ENCODE data around the gene HECW1. TPM values are rescaled to one million over a fixed set of nuclear protein-coding genes. Genes with fewer than 3 reads are reported as not detected.

HECW1 gene
- total and polyA plus RNA-seq, 2 donors (not counting 1 experiment from before 2014, with no cell fraction given), result not detected

DNA sequence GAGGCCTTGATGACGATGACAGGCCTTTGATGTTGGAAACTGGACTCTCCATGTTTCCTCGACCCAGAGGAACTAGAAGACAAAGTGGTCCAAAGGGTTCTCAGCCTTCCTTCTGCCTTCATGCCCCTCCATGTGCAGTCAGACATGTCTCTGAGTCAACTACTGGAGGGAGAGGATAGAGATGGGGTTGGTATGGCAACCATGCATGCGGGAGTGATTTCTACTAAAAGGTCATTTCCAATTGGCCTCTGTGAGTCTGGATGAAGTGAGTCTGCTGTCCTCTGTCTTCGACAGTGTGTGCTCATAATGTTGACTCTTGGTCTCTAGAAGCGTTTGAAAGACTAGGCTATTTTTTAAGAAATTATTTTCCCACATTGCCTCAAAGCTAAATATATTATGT, 499.7 kb downstream of the HECW1 start:
- Histone ChIP-seq H3K4me2 (replicated peaks; ENCODE audit: low read depth, low read length, poor library complexity, severe bottlenecking) (peak overlapping the region; percentile 13), H3K27me3 (replicated peaks in 1 of 4; ENCODE audit: control extremely low read depth in 1 of 4, control insufficient read depth in 3 of 4, insufficient read depth in 4 of 4, low read length in 3 of 4) (no peaks in the 10 kb centered on the region), H3K4me3 (ENCODE audit: control extremely low read depth in 1 of 5, extremely low read depth in 1 of 5, insufficient read depth in 1 of 5, low read depth in 2 of 5, low read length in 4 of 5) (no peak overlapping the region), H3K4me1 (ENCODE audit: control insufficient read depth in 2 of 2, insufficient read depth in 2 of 2, low read length in 2 of 2) (peaks cover 38 to 44% of the 10 kb centered on the region in 2 donors), H3K9me3 (ENCODE audit: control extremely low read depth in 1 of 3, control insufficient read depth in 2 of 3, insufficient read depth in 1 of 3, low read length in 2 of 3) (no peaks in the 10 kb centered on the region), H2AFZ (ENCODE audit: insufficient read depth, low read depth, low read length, poor library complexity, severe bottlenecking) (no peak overlapping the region), H4K20me1 (ENCODE audit: control insufficient read depth, insufficient read depth, low read length, poor library complexity, severe bottlenecking) (peaks cover 60% of the 10 kb centered on the region), H3K9ac (ENCODE audit: low read length) (no peak overlapping the region), H3K36me3 (replicated peaks in 1 of 2; ENCODE audit: control extremely low read depth in 1 of 2, control insufficient read depth in 1 of 2, extremely low read depth in 1 of 2, insufficient read depth in 2 of 2, low read length in 1 of 2) (peaks cover 18 to 70% of the 10 kb centered on the region in 2 experiments), H3K79me2 (ENCODE audit: control insufficient read depth, insufficient read depth, low read length) (peaks cover 99% of the 10 kb centered on the region), H3K27ac (ENCODE audit: low read length in 2 of 2) (peak overlapping the region in 1 of 2 donors; percentile 75)
- Mint-ChIP-seq H3K4me1 (peaks cover 52% of the 10 kb centered on the region), H3K27me3 (no peaks in the 10 kb centered on the region), H3K9me3 (ENCODE audit: insufficient read depth) (no peaks in the 10 kb centered on the region), H3K4me3 (peak overlapping the region; percentile 30), H3K27ac (peak overlapping the region; percentile 60)
- no peak for ATAC-seq (ENCODE audit: low read depth)
- no peak for TF ChIP-seq EZH2 (IDR thresholded peaks at IDR 0.05; ENCODE audit: borderline replicate concordance, insufficient read depth, low read depth, low read length, poor library complexity, severe bottlenecking)
- TF ChIP-seq, protein P1, sequence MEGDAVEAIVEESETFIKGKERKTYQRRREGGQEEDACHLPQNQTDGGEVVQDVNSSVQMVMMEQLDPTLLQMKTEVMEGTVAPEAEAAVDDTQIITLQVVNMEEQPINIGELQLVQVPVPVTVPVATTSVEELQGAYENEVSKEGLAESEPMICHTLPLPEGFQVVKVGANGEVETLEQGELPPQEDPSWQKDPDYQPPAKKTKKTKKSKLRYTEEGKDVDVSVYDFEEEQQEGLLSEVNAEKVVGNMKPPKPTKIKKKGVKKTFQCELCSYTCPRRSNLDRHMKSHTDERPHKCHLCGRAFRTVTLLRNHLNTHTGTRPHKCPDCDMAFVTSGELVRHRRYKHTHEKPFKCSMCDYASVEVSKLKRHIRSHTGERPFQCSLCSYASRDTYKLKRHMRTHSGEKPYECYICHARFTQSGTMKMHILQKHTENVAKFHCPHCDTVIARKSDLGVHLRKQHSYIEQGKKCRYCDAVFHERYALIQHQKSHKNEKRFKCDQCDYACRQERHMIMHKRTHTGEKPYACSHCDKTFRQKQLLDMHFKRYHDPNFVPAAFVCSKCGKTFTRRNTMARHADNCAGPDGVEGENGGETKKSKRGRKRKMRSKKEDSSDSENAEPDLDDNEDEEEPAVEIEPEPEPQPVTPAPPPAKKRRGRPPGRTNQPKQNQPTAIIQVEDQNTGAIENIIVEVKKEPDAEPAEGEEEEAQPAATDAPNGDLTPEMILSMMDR (IDR thresholded peaks at IDR 0.05), result no peak
- CTCF ChIA-PET, result interaction anchor here (0.7 to 4.9 kb wide), 2 partner anchors 9 to 30 kb away, joined by 3 to 27 read pairs; partner anchors contain the start of gene STK17A
- POLR2A ChIA-PET, result interaction anchor here (0.5 to 0.6 kb wide), 3 partner anchors 9 to 44 kb away, joined by 3 to 4 read pairs (median 3); no protein-coding TSS in a partner anchor
- DNase-seq, result no peak
- intact Hi-C loops (cut with micrococcal nuclease), result loop anchor here (2.0 to 5.0 kb wide), 2 partner anchors 15 to 35 kb away; no protein-coding TSS in a partner anchor
- 94% methylated on average over 2 of the region's 5 CpGs for WGBS (ENCODE audit: insufficient coverage)

All from B cell (primary cell).